Femur (tissue), 1 donor: ENCODE measurements around the gene FLT1.

Experiments used
- DNase-seq: peaks from one replicate; pipeline ENCODE4 v3.0.0-alpha.2; 2017

Gene FLT1

DNA sequence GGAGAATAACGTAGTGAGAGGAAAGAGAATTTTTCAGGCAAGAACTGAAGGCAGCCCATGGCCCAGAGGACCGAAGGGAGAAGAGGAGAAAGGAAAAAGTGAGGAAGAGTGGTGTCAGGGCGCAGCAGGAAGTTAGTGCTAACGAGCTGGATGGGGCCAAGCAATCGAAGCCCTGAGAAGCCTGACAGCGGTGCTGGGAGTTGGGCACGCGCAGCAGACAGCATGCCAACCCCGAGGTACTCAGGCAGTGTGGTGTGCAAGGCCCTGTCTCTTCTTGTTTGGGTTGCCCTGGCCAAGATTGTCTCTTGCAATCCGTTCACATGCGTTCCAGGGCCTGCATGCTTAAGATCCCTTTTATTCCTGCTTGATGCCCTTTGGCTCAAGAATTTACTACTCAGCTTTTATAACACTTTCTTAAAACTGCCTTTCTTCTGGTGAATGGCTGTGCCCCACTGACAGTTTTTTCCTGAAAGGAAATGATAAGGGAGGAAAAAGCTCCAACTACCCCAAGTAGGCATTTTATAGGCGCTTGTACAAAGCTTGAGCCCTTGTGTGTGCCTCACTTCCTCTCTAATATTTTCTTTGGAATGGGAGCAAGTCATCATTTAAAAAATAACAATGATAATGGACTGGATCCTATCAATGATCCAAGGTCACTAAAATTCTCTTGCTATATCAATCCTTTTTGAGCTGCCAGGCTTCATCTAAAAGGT, 115.4 kb downstream of the FLT1 start:
- no peak for DNase-seq

DNA sequence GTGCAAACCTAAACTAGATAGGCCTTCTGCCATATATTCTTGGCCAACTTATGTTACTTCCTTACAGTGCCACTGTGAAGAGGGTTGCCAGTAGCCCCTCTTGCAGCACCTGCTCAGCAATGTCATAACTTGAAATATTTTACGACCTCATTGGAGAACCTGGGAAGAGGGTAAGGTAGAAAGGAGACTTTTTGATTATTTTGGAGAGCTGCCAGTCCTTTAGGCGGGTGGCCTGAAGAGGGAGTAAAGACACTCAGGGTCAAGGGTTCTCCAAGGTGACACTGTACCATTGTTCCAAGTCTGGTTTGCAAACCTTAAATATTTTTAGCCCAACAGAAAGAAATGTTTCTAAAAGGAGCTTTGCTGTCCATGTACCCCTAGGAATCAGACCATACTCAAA, 118.3 kb downstream of the FLT1 start:
- DNase-seq, result no peak

DNA sequence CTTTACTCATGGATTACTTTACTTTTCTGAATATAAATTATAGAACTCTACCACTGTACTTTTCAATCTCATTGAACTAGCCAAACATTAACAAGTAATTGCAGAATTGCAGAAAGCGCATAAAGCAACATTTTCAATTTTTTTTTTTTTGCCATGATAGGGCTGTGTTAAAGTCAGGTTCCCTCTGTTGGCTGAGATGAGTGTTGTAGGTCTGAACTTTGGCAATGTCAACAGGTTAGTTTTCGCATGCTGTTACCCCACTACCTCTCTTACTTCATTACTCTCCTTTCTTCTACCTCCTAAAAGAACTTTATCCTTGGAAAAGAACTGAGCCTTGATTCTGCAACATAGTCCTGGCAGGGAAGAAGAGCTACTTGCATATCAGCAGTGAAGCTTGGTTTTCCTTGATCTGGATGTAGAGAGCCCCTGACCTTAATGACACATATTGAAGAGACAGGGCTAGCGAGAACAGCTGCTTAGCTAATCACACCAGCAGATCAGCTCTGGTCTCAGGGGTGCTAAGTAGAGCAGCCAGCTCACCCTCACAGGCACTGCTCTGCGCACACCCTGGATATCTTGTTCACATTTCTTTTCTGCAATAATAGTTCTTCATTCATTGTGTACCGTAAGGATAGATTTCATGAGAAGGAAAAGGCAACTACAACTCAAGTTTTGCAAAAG, 119.5 kb downstream of the FLT1 start:
- no peak for DNase-seq

DNA sequence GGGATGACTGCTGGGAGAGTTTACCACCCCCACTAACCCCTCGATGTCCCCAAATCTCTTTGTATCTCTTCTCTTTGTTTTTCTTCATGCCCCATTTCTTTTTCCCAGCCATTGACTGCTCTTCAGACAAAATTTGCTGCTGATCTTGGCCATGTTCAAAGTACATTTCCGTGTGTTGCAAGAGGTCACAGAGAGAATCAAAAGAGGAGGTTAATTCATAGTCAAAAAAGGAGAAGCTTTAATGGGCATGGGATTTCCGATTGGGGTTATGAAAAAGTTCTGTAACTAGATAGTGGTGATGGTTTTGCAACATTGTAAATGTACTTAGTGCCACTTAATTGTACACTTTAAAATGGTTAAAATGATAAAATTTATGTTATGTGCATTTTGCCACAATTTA, 121.1 kb downstream of the FLT1 start:
- DNase-seq, result no peak

DNA sequence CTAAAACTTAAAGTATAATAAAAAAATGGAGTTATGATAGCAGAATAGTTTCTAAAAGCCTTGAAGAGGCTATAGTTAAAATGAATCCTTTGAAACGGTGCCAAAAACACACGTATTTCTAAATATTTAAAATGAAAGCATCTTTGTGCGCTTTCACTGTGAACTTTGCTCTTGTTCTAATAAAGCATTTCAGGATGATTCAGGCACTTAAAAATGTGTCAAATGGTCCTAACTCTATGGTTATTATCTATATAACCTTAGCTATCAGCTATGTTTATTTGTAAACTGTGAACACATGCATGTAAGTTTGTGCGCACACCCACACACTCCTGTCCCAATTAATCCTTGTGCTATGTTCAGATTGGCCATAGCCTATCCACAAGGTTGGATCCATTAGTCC, 124.5 kb downstream of the FLT1 start:
- DNase-seq, result no peak

DNA sequence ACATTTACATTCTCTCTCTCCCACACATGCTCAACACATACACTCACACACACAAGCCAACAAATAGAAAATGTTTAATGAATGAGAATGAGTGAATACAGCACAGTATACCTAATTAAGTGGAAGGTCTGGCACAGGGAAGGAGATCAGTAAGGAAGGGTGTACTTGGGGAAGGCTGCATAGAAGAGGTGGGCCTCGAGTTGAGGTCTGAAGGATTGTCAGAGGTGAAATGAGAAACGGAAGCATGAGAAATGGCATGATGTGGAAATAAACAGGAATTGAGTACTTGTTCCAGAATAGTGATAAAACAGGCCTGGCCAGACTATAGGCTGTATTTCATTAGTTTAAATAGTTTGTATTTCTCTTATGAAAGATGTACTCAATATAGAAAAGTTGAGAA, 136.2 kb downstream of the FLT1 start:
- DNase-seq, result no peak

DNA sequence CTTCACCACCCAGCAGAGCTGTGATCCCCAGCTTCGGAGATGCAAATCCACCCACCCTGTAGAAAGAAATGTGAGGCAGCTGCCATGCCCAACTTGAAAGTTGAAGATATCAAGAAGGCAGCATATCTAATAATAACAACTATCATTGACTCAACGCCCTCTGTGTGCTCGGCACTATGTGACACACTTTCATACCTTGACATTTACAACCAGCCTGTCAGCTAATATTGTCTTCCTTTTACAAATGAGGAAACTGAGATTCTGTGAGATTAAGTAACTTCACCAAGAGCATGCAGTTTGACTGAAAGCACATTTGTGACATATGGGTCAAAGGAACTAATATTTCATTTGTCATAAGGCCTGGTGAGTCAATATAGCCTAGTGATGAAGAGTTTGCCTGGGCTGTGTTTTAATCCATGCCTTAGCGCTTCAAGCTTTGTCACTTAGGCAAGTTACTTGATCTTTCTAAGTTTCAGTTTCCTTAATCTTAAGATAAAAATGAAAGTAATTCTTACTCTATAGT, 137.0 kb downstream of the FLT1 start:
- DNase-seq, result no peak

DNA sequence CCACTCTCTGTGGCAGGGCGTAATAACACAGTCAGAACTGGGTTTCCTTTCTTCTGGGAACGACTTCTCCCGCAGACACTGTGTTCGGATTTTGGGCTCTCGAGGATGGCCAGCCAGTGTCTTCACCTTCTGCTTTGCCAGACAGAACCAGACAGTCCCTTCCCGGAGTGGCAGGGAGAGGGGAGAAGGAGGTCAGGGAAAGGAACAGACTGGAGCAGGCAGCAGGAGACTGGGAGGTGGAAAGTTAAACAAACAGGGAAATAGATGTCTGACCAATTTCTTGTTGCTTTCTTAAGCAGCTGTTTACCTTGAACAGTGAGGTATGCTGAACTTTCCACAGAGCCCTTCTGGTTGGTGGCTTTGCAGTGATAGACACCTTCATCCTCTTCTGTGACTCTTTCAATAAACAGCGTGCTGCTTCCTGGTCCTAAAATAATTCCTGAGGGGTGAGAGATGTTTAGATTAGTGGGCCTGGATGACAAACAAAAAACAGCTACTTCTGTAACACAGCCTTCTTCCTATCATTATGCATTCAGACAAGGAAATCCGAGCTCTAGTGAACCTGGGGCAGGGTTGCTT, 137.6 kb downstream of the FLT1 start:
- no peak for DNase-seq

DNA sequence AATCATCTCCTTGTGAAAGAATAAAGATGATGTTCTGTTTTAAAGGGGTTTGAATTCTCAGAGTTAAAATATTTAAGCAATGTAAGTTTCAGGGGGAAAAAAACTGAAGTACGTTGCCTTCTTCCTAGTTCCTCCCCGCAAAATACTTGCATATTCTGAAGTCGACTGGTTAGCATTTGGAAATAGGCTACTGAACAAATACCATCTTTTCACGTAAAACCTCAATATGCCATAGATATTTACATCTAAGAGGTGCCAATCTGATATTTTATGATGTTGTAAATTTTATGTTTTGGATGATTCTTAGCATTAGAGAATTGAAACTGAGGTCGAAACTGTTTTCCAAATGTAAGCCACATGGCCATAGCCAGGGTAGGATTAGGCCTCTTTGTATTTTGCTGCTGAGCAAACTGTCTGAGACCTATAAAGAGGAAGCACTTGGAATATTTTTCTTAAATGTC, 138.3 kb downstream of the FLT1 start:
- no peak for DNase-seq

DNA sequence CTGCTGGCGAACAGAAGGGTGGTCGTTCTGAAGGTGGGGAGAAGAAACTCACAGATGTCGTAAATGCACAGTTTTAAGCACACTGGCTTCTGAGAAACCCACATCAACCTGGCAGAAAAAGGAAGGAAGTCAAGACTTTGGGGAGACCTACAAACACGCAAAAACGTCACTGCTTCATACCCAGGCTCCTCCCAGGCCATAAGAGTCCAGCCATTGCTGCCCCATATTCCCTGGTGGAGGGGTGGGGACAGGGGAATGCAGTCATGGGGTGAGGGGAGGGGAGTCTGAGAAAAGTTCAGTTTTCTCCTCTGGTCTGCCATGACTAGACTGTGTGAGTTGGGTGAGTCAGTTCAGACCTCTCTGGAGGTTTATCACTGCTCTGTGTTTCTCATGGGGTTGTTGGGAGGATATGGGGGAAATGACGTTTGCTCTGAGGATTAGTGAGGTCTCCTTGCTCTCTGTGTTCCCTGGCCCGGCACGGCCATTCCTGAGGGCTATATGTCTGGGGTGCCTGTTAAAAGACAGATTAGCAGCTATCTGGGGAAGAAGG, 139.0 kb downstream of the FLT1 start:
- DNase-seq, result no peak

DNA sequence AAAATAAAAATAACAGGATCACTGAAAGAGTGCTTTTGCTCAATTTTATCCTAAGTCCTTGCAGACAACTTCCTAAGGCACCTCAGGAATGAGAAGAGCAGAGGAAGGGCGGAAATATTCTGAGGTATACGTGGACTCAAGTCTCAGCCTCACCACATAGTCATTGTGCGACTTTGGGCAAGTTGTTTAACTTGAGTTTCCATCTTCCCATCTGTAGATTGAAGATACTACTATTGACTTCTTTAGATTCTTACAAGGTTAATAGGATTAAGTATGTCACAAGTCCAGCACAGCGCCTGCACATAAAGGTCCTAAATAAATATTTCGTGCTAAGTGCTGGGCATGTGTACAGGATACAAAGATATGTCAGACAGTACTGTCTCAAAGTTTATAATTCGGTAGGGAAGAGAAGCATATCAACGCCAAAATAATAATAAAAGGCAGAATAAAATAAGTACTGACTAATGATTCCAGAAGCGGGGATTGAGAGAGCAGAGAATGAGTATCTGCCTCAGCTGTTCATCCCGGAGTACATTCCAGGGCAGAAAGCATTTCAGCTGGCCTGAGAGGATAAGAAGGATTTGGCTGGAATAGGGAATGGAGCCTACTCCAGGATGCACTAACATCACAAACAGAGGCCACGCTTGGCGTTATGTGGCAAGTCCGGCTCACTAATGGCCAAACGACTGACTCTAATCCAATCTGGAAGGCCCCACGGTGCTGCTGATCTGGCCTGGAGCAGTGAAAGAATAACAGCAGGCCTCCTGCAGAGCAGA, 139.7 kb downstream of the FLT1 start:
- DNase-seq, result peak; percentile 34

DNA sequence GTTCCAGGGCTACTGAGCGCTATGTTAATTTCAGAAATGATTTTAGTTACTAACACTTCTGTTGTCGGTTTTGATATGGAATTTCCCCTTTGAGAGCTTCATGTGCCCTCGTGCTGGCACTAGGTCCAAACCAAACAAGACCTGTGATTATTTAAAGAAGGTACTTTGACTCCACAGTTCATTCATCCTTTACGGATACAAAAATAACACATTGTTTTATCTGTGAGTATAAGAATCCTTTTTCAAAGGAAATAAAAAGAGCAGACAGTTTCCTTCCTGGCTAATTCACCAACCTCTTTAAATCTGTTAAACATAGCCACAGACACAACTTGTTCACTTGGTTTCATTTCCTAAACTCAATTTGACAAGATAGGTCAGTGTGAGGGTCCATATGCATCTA, 141.2 kb downstream of the FLT1 start:
- no peak for DNase-seq

DNA sequence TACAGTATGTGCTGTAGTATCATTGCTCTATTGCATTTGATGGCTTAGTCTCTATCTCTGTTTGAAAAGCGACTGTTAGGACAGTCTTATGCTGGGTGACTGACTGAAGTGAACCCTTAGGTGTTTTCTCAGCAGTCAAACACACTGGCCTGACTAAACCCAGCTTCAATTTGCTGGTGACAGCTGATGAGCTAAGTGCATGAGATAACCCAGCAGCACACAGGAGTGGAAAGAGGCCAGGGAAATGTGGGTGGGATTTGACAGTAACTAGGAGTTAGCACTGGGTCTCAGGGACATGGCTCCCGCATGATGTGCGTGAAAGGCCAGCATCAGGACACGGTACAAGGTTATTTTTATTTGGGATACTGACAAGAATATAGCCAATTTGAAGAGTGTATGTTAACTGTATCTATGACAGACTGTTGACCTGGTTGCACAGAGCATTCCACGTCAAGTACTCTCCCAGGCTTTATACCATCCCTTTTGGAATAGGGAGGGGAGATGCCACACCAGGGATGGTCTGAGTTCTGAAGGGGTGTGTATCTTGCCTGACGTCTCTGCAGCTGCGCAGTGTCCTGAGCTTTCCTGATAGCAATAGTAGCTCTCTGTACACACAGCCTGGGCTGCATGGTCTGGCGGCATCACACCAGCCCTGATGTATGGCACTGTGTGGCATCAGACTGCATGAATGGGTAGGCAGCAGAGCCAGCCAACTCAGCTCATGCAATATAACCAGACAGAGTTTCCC, 144.8 kb downstream of the FLT1 start:
- DNase-seq, result no peak

DNA sequence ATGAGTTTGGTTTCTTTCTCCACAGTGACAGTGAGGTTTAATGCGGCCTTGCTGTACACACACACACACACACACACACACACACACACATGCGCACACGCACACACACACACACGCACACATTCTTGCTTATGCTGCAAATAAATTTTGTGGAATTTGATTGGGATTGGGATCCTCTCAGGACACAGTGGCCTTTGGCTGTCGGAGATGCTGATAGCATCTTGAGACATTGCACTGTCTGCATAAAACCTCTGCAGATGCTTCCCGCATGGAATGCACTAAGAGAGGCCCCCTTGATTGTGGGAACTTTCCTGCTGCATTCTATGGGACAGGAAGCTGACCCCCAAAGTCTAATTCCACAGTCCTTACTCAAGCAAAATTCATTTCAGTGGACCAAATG, 145.6 kb downstream of the FLT1 start:
- DNase-seq, result no peak

DNA sequence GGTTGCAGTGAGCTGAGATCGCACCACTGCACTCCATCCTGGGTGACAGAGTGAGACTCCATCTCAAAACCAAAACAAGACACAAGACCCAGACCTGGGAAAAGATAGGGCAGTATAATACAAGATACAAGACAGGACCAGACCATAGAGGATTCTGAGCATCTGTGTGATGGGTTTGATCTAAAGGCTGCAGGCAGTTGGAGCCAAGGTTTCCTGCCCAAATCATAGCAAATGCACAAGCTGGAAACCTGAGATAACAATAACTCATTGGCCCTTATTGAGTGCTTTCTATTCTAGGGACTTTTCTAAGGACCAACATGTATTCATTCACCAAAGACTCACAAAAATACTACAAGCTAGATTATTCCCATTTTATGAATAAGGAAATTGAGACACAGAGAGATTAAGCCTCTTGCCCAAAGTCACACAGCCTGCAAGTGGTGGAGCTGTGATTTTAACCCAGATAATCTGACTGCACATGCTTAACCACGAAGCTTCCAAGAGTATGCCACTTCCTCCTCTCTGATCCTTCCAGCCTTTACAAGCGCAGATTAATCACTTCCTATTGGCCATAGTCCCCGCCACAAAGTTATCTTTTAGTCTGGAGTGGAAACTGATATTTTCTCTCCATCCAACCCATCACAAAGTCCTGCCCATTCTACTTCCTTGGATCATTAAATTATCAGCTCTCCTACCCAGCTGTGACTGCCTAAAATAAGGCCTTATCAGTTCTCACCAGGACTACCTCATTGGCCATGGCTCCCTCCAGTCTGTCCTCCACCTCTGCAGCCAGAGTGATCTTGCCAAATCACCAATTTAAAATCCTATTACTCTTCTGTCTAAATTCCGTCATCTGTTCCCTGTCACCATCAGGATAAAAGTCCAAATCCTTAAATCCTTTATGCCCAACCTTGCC, 147.2 kb downstream of the FLT1 start:
- DNase-seq, result no peak

DNA sequence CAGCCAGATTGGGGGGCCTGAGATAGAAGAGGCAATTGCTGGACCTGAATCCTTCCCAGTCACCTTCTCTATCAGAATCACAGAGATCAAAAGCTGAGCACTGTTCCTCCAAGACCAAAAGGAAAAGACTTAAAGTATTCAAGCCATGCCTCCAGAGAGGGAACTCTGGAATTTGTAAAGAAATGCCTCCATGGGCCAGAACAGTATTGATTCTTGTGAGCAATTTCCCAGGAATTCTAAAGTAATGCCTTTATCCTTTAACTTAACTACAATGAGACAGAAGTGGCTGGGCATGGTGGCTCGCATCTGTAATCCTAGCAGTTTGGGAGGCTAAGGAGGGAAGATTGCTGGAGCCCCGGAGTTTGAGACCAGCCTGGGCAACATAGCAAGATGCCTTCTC, 148.8 kb downstream of the FLT1 start:
- DNase-seq, result no peak

DNA sequence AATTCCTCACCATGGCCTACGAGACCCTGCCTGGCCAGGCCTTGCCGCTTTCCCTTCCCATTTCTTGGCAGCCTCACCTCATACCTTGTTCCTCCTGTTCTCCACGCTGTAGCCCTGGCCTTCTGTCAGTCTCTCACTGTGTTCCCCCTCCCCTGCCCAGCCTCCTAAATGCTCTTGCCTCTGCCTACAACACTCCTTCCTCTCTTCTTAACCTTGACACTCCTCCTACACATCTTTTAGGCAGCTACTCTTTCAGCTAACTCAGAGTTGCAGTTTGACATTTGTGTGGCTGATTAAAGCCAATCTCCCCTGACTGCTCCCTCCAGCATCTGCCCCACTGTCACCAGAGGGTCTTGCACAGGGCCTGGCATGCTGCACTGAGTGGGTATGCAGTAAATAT, 150.8 kb downstream of the FLT1 start:
- no peak for DNase-seq

DNA sequence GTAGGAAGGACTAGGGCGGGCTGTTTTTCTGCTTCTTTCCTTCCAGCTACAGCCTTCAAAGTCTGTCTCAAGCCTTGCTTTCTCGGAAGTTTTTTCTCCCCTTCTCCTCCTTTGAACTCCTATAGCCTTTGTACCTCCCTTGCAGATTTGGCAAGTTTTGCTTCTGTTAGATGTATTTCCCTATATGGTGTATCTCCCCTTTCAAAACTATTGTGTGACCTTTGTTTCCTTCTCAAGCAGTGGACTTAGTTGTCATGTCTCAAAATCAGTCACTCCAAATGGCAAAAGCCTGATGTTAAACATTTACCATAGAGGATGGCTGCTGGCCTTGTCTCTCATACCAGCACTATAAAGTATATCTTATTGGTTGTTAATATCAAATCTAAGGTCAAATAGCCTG, 152.7 kb downstream of the FLT1 start:
- DNase-seq, result no peak

DNA sequence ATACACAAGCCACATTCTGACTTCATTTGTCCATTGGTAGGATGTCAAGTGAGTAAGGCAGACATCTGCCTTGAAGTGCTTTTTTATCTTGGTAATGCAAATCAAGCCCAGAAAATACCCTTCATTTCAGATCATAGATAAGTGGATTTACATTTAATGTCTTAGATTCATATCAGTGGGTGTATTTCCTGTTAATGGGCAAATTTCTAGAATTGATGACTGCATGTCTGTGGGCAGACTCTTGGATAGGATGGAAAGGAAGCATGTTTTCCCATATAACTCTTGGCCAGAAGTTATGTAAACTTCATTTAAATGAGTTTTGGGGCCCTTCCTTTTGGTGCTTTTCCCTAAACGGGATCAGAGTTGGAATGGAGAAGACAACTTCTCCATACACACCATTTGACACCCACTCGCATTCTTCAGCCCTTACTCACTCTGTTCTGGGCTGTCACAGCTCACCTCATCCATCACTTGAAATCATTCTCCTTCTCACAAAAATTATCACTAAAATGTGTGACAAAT, 154.6 kb downstream of the FLT1 start:
- DNase-seq, result no peak

DNA sequence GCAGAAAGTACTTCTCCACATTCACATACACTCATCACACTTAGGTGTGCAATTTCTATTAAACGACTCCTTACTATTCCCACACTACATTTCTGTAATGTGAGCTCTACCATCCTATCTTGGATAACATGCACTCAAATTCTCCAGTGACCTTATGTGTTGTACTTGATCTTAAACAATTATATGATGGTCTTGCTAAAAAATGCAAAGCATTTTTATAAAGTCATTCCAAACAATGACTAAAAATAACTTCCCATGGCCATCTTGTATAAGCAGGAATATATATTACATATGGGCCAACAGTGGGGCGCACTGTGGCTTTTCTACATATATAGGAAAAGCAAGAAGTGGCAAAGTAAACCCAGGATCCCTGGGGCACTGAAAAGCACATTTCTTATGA, 155.5 kb downstream of the FLT1 start:
- DNase-seq, result no peak

DNA sequence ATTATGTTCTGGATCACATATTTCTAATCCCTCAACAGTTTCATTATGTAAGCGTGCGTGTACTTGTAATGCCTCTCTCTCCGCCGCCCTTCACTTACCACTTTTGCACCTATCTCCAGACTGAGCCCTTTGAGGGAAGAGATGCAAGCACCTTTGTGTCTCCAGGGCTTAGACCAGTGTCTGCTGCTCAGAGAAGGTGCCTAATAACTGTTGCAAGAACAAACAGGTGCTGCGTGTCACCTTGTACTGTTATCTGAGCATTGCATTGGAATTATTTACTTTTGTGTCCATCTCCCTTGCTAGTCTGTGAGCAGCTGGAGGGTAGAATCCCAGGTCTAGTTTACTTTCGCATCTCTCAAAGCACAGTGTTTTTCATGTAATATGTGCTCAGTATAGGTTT, 156.2 kb downstream of the FLT1 start:
- no peak for DNase-seq
